Measurements from ENCODE around the gene NXPH3. TPM values are rescaled to one million over a fixed set of nuclear protein-coding genes. Genes with fewer than 3 reads are reported as not detected.

NXPH3 gene
- total RNA-seq, 3 donors from 2014 or later, result 3.5 to 7.5 (median 4.5) TPM

DNA sequence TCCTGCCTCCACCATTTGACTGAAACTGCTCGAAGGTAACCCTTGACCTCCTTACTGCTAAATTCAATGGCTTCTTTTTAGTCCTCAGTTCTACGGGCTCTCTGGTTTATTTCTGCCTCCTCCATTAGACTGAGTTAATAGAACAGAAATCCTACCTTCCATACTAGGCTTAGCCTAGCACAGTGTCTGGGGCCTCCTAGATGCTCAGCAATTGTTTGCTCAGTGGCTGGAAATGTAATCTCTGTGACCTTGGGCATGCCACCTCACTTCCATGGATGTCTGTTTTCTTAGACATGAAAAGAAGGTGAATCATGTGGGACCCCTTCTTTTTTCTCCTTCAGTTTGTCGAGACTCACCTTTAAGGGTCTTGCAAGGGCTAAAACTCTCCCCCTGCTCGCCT, 19.7 kb downstream of the NXPH3 start:
- TF ChIP-seq POLR2AphosphoS5 (IDR thresholded peaks at IDR 0.05) (no peak), POLR2A (IDR thresholded peaks at IDR 0.05) (no peak)
- TF ChIP-seq, protein P1, sequence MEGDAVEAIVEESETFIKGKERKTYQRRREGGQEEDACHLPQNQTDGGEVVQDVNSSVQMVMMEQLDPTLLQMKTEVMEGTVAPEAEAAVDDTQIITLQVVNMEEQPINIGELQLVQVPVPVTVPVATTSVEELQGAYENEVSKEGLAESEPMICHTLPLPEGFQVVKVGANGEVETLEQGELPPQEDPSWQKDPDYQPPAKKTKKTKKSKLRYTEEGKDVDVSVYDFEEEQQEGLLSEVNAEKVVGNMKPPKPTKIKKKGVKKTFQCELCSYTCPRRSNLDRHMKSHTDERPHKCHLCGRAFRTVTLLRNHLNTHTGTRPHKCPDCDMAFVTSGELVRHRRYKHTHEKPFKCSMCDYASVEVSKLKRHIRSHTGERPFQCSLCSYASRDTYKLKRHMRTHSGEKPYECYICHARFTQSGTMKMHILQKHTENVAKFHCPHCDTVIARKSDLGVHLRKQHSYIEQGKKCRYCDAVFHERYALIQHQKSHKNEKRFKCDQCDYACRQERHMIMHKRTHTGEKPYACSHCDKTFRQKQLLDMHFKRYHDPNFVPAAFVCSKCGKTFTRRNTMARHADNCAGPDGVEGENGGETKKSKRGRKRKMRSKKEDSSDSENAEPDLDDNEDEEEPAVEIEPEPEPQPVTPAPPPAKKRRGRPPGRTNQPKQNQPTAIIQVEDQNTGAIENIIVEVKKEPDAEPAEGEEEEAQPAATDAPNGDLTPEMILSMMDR (IDR thresholded peaks at IDR 0.05), result no peak
- H3K36me3 ChIP-seq, result peaks cover 7% of the 10 kb centered on the region
- intact Hi-C loops (cut with DNase I; ENCODE audit: low total_unique reads), result no loop called here
- DNase-seq (ENCODE audit: low spot score in 2 of 2), result no peak
- no peak overlapping the region for H3K27ac ChIP-seq
- no peaks in the 10 kb centered on the region for H3K27me3 ChIP-seq
- no peaks in the 10 kb centered on the region for H3K4me1 ChIP-seq
- no peaks in the 10 kb centered on the region for H3K9me3 ChIP-seq
- H3K4me3 ChIP-seq, result no peak overlapping the region

DNA sequence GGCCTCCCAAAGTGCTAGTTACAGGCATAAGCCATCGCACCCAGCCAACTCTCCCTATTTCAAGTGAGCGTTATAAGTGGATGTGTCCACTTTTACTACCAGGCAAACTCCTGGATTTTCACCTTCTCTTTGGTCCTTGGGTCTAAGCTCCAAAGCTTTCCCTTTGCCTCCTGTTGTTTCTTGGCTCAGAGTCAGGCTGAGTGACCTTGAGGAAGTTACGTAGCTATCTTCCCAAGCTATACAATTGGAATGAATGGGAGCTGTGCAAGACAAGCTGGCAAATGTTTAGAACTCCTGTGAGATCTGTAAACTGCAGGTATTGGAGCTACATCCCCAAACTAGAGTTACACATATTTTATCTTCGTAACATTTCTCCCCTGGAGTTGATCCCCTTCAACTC, 20.3 kb downstream of the NXPH3 start:
- H3K4me1 ChIP-seq, result no peaks in the 10 kb centered on the region
- no peaks in the 10 kb centered on the region for H3K27me3 ChIP-seq
- TF ChIP-seq, protein P1 (IDR thresholded peaks at IDR 0.05), result no peak
- TF ChIP-seq POLR2A (IDR thresholded peaks at IDR 0.05), result no peak
- no peak for TF ChIP-seq POLR2AphosphoS5 (IDR thresholded peaks at IDR 0.05)
- H3K36me3 ChIP-seq, result peaks cover 8% of the 10 kb centered on the region
- no peaks in the 10 kb centered on the region for H3K9me3 ChIP-seq
- no peak overlapping the region for H3K27ac ChIP-seq
- no peak for DNase-seq (ENCODE audit: low spot score in 2 of 2)
- intact Hi-C loops (cut with DNase I; ENCODE audit: low total_unique reads), result no loop called here
- no peak overlapping the region for H3K4me3 ChIP-seq

DNA sequence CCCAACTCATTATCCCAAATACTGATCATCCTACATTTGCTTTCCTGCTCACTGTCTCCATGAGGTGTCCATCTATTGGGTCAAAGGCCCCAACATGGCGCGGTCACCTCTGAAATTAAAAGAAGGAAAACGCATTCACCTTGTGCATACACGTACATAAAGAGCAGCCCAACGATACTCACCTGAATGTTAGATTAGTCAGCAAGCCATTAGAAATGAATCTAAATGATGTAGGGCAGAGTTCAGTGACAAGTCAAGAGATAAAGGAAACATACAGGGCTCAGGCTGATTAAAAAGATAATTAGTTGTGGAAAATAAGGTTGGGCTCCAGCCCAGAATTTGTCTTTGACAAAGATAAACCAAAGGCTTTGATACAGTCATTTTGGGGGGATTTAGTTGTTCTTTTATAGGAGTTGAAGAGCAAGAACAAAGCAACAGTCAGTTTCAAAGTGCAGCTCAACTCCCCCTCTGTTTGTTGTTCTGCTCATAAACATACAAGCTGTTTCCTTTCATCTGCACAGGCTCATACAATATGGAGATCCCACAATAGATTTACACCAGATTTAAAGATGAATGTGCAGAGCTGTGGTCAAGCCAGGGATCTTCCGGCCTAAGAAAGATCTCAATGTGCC, 21.1 kb downstream of the NXPH3 start:
- Histone ChIP-seq H3K27me3 (no peaks in the 10 kb centered on the region), H3K4me3 (no peak overlapping the region), H3K9me3 (no peaks in the 10 kb centered on the region), H3K4me1 (no peaks in the 10 kb centered on the region), H3K27ac (no peak overlapping the region), H3K36me3 (peaks cover 8% of the 10 kb centered on the region)
- DNase-seq (ENCODE audit: low spot score in 2 of 2), result no peak
- TF ChIP-seq, protein P1 (IDR thresholded peaks at IDR 0.05), result no peak
- no peak for TF ChIP-seq POLR2A (IDR thresholded peaks at IDR 0.05)
- TF ChIP-seq POLR2AphosphoS5 (IDR thresholded peaks at IDR 0.05), result no peak
- intact Hi-C loops (cut with DNase I; ENCODE audit: low total_unique reads), result no loop called here

DNA sequence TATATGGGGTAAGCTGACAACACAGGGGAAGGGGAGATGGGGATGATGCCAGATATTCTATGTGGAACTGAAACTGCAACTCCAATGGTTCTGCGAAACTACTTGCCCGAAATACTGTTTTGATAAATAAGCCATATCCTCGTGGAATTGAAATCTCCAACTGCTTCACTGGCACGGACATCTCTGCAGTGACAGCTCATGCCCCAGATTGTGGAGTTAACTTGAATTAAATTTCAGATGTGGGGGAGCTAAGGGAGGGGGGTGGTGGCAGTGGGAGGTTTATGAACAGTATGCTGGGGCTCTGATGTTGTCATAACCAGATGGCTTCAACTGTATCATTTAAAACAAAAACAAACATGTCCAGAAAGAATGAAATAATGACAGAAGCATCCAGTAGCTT, 21.8 kb downstream of the NXPH3 start:
- intact Hi-C loops (cut with DNase I; ENCODE audit: low total_unique reads), result no loop called here
- Histone ChIP-seq H3K36me3 (peaks cover 8% of the 10 kb centered on the region), H3K27ac (no peak overlapping the region), H3K4me1 (no peaks in the 10 kb centered on the region), H3K27me3 (no peaks in the 10 kb centered on the region), H3K9me3 (no peaks in the 10 kb centered on the region), H3K4me3 (no peak overlapping the region)
- DNase-seq (ENCODE audit: low spot score in 2 of 2), result no peak
- TF ChIP-seq, protein P1 (IDR thresholded peaks at IDR 0.05), result no peak
- no peak for TF ChIP-seq POLR2AphosphoS5 (IDR thresholded peaks at IDR 0.05)
- no peak for TF ChIP-seq POLR2A (IDR thresholded peaks at IDR 0.05)

DNA sequence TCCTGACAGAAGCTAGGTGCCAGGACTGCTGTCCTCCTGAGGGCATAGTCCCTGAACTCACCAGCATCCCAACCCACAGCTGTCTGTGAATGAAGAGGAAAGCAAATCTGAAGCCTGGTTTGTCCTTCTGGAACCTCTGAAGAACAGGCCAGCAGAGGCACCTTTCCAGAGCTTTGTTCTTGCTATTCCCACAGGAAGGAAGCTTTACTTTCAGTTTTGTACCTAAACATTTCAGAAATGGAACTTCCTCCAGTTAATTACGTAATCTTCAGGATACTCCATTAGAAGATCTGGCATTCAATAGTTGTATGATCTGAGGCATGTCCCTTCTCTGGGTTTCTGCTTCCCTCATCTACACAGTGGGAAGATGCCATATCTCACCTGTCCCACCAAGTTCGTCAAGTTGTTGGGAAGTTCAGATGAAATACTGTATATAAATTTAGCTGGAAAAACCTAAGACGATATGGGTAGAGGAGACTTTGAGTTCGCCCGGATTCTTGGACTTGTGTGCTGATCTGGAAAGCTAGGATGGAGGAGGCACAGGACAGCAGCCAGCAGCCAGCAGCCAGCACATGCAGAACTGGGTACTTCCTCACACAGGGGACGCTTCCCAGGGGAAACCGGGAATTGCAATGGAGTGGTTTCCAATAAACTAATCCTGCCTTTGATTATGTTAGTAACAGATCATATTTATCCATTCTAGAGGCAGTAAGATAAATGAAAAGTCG, 22.4 kb downstream of the NXPH3 start:
- TF ChIP-seq POLR2AphosphoS5 (IDR thresholded peaks at IDR 0.05), result no peak
- TF ChIP-seq POLR2A (IDR thresholded peaks at IDR 0.05), result no peak
- TF ChIP-seq, protein P1 (IDR thresholded peaks at IDR 0.05), result no peak
- peaks cover 8% of the 10 kb centered on the region for H3K36me3 ChIP-seq
- no peaks in the 10 kb centered on the region for H3K9me3 ChIP-seq
- intact Hi-C loops (cut with DNase I; ENCODE audit: low total_unique reads), result no loop called here
- DNase-seq (ENCODE audit: low spot score in 2 of 2), result no peak
- H3K4me3 ChIP-seq, result no peak overlapping the region
- no peaks in the 10 kb centered on the region for H3K4me1 ChIP-seq
- H3K27me3 ChIP-seq, result no peaks in the 10 kb centered on the region
- H3K27ac ChIP-seq, result no peak overlapping the region
